NB4 (cell line): ENCODE data around the gene MACROD2.

Experiments
- CTCF ChIP-seq: IDR thresholded peaks from one replicate; pipeline ENCODE4 v1.5.1; 2012; ENCODE audit warnings: low read depth, low read length
- POLR2A ChIP-seq: IDR thresholded peaks from 2 replicates; pipeline ENCODE4 v1.6.1; 2011; ENCODE audit warnings: mild to moderate bottlenecking; ENCODE audit not compliant: insufficient read length; ENCODE audit errors: extremely low read depth

- TF ChIP-seq CTCF (no peak), POLR2A (no peak)
Measured at GRCh38 chr20:14441201-14441600, 445.9 kb downstream of the MACROD2 start.
